Epidermal melanocyte (primary cell): ENCODE measurements around the gene PARK7.

Experiments
- DNase-seq: peaks from one replicate; pipeline ENCODE4 v3.0.0; 2011; ENCODE audit warnings: low spot score; ENCODE audit not compliant: insufficient read length

The PARK7 gene

GRCh38 chr1:8009043-8010002 is 47.8 kb downstream of the PARK7 start:
- DNase-seq = no peak

- no peak for DNase-seq
Observed at GRCh38 chr1:8010080-8010664, 48.7 kb downstream of the PARK7 start.

GRCh38 chr1:8011016-8011415 is 49.5 kb downstream of the PARK7 start:
- DNase-seq = no peak

DNA sequence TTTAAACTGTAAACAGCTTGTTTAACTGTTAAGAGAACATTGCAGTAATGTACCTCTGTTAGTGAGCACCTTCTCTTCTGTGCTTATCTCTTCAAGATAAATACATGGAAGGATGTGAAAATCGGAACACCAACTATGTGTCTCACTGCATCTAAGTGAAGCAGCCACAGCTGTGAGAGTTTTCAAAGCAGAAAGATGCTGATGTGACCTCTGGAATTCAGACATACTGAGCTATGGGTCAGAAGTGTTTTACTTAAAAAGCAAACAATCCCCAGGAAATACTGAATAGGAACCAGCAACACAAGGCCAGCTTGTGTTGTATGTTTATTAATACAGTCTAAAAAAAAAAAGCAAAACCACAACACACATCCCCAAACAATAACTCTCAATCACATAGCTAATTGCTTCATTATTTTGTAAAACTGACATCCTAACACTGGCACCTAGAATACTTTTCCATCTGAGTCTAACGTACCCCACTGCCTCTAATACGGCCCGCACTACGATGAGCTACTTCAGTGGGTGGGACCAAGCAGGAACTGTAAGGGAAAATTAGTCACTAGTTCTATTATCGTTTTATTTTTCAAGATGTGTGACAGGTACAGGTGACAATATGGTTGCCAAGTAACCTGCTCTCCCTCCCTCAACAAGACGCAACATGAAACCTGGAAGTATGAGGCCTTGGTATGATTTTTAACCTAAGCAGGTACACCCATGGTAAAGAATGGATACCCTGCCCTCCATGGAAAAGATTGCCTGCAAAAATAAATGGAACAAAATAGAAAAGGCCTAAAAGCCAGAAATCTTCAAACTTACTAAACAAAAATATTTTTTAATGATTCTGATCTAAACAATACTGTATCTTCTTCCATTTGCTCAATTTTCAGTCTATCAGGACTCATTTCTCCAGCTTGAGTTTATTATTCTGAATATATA is 50.7 kb downstream of the PARK7 start:
- no peak for DNase-seq

GRCh38 chr1:8012955-8013354 is 51.4 kb downstream of the PARK7 start:
- DNase-seq = no peak

DNA sequence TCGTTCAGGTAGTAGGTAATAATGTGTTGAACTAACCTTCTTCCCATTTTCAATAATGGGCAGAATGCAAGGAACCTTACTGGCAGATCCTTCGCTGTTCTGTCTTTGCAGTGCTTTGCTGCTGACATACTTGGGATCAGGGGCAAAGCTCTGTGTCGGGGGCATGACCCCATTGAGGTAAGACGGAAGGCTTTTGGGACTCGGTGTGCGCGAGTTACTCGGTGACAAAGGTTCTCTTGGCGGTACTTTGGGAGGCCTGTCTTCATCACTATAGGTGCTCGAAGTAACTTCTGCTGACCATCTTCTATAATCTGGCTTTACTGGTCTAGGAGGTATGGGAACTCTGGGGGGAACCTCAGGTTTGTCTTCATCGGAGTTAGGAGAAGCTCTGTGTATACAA is 51.9 kb downstream of the PARK7 start:
- DNase-seq = no peak

DNA sequence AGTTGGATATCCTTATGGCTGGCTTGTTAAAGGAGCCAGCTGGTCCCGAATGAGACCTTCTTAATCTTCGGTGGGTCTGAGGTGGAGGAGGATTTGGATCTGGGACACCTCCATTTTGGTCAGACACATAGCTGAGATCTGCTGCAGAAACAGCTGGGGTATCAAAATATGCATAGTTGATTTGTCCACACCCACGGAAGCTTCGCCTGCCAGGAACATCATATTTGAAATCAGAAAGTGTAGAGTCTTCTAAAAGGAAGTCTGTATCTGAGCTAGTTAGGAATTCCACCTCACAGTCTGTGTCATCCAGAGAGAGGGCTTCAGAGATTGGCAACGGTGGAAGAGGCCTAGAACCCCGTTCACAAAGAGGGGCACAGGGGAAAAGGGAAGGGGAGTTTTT is 52.3 kb downstream of the PARK7 start:
- no peak for DNase-seq

GRCh38 chr1:8014381-8014988 is 53.0 kb downstream of the PARK7 start:
- DNase-seq = no peak

- DNase-seq = no peak
Observed at GRCh38 chr1:8015036-8015808, 53.7 kb downstream of the PARK7 start.

DNA sequence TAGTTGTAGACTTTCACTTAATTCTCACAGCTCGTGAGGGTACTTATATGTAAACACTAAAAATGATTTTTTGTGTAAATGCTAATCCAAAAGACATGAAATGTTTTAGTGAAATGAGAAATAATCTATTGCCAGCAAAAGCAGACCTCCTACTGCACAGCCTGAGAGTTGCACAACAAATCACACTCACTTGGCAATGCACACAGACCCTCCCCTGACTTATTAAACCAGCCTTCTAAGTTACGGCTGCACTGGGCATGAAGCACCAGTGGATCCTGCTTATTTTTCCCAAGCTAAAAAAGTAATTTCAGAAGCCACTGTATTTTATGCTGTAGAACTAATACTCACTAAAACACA is 54.3 kb downstream of the PARK7 start:
- no peak for DNase-seq

DNA sequence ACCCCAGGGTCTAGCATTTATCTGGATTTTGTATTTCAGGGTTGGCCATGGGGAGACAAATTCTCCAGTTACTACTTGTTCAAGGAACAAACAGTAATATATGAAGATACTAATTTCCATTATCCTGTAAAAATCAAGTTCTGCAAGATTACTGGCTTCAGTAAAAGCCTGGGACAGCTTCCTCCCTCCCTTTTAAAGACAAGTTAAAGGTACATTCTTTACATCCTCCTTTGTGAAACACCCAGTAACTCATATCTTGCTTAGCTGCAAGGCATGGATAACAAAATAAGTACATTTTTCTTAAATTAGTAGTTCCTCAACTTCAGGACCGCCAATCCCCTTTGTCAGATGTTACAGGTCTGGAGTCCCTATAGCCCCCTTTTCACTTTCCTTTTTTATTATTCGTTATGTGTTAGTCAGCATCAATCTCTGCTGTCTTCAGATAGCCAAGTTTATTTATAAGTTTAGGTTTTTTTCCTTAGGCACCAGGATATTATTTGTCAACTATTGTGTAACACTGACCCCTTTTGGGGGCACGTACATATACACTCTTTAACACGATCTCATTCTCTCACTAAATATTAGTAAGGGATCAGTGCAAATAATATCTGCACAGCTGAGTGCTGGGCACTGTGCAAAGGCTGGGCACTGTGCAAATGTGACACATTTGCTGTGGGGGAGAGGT is 54.8 kb downstream of the PARK7 start:
- no peak for DNase-seq

GRCh38 chr1:8016895-8017241 is 55.4 kb downstream of the PARK7 start:
- DNase-seq = no peak

DNA sequence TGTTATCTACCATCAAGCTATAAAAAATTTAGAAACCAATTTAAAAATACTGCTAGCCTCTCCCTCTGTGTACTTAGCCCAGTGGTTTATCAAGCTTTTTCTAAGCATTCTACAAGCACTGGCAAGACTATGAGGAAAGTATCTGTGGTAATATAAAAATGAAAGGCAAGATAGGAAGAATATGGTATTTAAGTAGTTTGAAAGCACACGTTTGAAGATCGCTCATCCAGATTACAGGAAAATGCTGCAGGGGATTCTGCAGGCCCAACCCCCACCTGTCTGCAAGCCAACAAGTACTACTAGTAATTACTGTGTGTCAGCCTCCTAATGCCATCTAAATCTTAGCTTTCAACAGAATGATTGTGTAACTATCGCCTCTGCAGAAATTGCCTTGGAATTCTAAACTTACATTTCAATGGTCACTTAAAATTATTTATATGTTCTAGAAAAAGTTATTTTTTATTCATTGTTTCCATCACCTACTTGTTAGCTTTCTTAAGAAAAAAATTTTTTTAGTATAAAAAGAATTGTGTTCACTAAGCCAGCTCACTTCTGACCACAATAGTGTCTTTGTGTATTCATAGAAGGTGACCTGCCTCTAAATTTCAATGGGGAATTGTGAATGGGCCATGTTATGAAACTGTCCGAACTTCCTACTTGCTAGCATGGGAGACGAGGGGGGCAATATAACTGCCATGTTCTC is 56.1 kb downstream of the PARK7 start:
- DNase-seq = no peak

DNA sequence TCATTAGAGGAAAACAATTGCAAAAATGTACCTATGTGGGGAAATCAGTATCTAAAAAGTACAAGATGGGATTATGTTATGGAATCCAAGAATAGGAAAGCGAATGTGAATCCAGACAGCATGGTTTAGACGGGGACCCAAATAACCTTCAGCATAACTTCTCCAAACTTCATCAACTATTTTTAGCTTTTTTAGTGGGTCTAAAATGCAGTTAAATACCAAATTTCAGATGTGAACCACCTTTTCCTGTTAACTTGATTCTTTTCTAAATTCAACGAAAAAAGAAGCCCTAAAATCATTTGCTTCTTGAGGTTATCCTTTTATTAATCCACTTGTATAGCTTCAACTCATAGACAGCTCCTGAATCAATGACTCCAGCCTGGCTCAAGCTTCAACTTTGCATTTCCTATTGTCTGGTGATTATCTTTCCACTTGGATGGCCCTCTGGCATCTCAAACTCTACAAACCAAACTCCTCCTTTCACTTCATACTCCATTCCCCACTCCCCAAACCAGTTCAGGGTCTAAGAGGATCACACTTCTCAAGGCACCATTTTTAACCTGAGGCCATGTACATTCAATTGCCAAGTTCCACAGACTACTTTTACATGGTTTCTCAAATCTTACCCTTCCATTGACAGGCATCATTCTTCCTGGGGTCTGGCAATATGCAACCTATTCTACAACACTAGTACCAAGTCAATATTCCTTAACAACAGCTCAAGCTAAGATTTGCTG is 57.1 kb downstream of the PARK7 start:
- no peak for DNase-seq

GRCh38 chr1:8019229-8019620 is 57.7 kb downstream of the PARK7 start:
- DNase-seq = no peak

- DNase-seq = no peak
Observed at GRCh38 chr1:8020032-8020431, 58.5 kb downstream of the PARK7 start.

GRCh38 chr1:8021676-8022266 is 60.3 kb downstream of the PARK7 start:
- no peak for DNase-seq
